Tibial nerve (tissue), 4 donors: ENCODE measurements around the gene SLCO1B1. TPM values are rescaled to one million over a fixed set of nuclear protein-coding genes. Genes with fewer than 3 reads are reported as not detected.
"Not testable (repeated sequence)": the region's sequence is repeated elsewhere in the genome, so short reads cannot be mapped to it uniquely, and the experiment has no call there.

Source experiments
- DNase-seq, 2 donors: peaks; one replicate each; pipeline ENCODE4 v3.0.0-alpha.2; 2019; ENCODE audit warnings: low spot score in 2 of 2
- H3K27ac ChIP-seq, 4 donors: fragments of 200-600 bp; sonication (generic) in 3 of 4; one replicate each; pipeline ENCODE4 v1.5.1; 2017 to 2019; ENCODE audit warnings: mild to moderate bottlenecking in 1 of 4
- H3K27me3 ChIP-seq, 2 donors: fragments of 200-600 bp; sonication (generic) in 1 of 2; one replicate each; pipeline versions ENCODE4 v1.5.1 to v1.6.0; 2017 to 2019
- H3K36me3 ChIP-seq, 3 donors: fragments of 200-600 bp; sonication (generic); one replicate each; pipeline ENCODE4 v1.5.1; 2018 to 2019
- H3K4me1 ChIP-seq, 4 donors: fragments of 200-600 bp; sonication (generic) in 3 of 4; one replicate each; pipeline ENCODE4 v1.5.1; 2017 to 2019
- H3K4me3 ChIP-seq, 4 donors: fragments of 200-600 bp; sonication (generic) in 3 of 4; one replicate each; pipeline ENCODE4 v1.5.1; 2017 to 2019; ENCODE audit warnings: mild to moderate bottlenecking in 1 of 4, moderate library complexity in 1 of 4
- H3K9me3 ChIP-seq, 4 donors: fragments of 200-600 bp; sonication (generic) in 3 of 4; one replicate each; pipeline ENCODE4 v1.5.1; 2017 to 2019
- EP300 ChIP-seq, 2 donors: sonication (generic); formaldehyde crosslinking; IDR thresholded peaks; one replicate each; pipeline ENCODE4 v1.6.1; 2017; ENCODE audit warnings: antibody characterized with exemption in 2 of 2, mild to moderate bottlenecking in 1 of 2
- POLR2A ChIP-seq, 2 donors: fragments of 450-650 bp; IDR thresholded peaks; one replicate each; pipeline ENCODE4 v1.6.1; 2017; ENCODE audit warnings: antibody characterized with exemption in 2 of 2, mild to moderate bottlenecking in 2 of 2, moderate library complexity in 2 of 2
- WGBS, 2 donors: methylation state at CpG; one replicate each; pipeline ENCODE4 v1.1.5; 2018; 5-methylcytosine and 5-hydroxymethylcytosine counted together
- total RNA-seq, 4 donors: library from RNA; depleted of rRNA; stranded (reverse); fragments of >200 nt; gene quantifications; one replicate each; pipeline ENCODE4 v1.1.0, GENCODE V29; 2016
- TF ChIP-seq, protein P1 (sequence below), 5 experiments: fragments of 200-600 bp in 3 of 5; fragments of 450-650 bp in 2 of 5; sonication (generic) in 3 of 5; IDR thresholded peaks; one replicate each; pipeline ENCODE4 v1.5.1; 2016 to 2019; ENCODE audit warnings: antibody characterized with exemption in 5 of 5, mild to moderate bottlenecking in 3 of 5, moderate library complexity in 2 of 5

The SLCO1B1 gene
- total RNA-seq, 4 donors from 2014 or later, result 0.78 TPM; not detected in 3

DNA sequence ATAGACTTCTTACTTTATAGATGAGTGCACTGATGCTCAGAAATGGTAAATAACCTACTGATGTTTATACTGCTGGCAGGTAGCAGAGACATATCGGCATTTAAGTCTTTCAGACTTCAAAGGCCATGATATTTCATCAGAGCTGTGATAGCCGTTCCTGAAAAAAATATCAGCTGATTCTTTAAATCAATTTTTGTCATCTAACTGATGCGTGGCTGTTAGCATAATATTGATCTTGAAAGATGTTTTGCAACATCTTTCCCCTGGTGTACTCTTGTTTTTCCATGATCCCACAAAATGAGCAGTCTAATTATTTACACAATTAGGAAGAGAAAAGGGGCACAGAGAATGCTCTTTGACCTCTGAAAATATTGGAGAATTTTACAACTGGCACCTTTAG is 1.6 kb upstream of the SLCO1B1 start:
- TF ChIP-seq EP300 (IDR thresholded peaks at IDR 0.05) (no peak), POLR2A (IDR thresholded peaks at IDR 0.05) (no peak)
- TF ChIP-seq, protein P1, sequence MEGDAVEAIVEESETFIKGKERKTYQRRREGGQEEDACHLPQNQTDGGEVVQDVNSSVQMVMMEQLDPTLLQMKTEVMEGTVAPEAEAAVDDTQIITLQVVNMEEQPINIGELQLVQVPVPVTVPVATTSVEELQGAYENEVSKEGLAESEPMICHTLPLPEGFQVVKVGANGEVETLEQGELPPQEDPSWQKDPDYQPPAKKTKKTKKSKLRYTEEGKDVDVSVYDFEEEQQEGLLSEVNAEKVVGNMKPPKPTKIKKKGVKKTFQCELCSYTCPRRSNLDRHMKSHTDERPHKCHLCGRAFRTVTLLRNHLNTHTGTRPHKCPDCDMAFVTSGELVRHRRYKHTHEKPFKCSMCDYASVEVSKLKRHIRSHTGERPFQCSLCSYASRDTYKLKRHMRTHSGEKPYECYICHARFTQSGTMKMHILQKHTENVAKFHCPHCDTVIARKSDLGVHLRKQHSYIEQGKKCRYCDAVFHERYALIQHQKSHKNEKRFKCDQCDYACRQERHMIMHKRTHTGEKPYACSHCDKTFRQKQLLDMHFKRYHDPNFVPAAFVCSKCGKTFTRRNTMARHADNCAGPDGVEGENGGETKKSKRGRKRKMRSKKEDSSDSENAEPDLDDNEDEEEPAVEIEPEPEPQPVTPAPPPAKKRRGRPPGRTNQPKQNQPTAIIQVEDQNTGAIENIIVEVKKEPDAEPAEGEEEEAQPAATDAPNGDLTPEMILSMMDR (IDR thresholded peaks at IDR 0.05), result no peak
- Histone ChIP-seq H3K27ac (no peak overlapping the region), H3K9me3 (no peaks in the 10 kb centered on the region), H3K4me3 (no peak overlapping the region), H3K4me1 (no peaks in the 10 kb centered on the region), H3K27me3 (no peaks in the 10 kb centered on the region), H3K36me3 (no peaks in the 10 kb centered on the region)
- no peak for DNase-seq
- WGBS, 2 donors, result 77 to 83% methylated on average over 3 of the region's 3 CpGs

DNA sequence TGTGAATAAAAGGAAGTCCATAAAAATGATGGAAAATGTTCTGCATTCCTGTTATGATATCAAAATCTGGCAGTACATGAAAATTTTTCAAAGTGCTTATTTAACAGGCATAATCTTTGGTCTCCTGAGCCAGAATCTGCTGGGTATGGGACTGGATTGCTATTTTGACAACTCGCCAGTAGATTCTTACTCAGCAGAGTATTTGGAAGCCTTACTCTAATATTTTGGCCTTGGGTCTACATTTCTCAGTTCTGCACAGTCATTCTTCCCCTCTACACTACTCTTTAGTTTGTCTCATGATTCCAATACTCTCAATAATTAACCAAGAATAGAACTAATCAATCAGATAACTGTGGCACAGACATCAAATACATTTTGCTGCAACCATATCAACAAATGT is 1.1 kb upstream of the SLCO1B1 start:
- H3K9me3 ChIP-seq, result no peaks in the 10 kb centered on the region
- 37 to 52% methylated on average over 1 of the region's 1 CpG for WGBS, 2 donors
- DNase-seq, result no peak
- H3K4me1 ChIP-seq, result no peaks in the 10 kb centered on the region
- H3K4me3 ChIP-seq, result no peak overlapping the region
- no peak overlapping the region for H3K27ac ChIP-seq
- H3K27me3 ChIP-seq, result no peaks in the 10 kb centered on the region
- no peak for TF ChIP-seq EP300 (IDR thresholded peaks at IDR 0.05)
- TF ChIP-seq POLR2A (IDR thresholded peaks at IDR 0.05), result no peak
- TF ChIP-seq, protein P1 (IDR thresholded peaks at IDR 0.05), result no peak
- H3K36me3 ChIP-seq, result no peaks in the 10 kb centered on the region

DNA sequence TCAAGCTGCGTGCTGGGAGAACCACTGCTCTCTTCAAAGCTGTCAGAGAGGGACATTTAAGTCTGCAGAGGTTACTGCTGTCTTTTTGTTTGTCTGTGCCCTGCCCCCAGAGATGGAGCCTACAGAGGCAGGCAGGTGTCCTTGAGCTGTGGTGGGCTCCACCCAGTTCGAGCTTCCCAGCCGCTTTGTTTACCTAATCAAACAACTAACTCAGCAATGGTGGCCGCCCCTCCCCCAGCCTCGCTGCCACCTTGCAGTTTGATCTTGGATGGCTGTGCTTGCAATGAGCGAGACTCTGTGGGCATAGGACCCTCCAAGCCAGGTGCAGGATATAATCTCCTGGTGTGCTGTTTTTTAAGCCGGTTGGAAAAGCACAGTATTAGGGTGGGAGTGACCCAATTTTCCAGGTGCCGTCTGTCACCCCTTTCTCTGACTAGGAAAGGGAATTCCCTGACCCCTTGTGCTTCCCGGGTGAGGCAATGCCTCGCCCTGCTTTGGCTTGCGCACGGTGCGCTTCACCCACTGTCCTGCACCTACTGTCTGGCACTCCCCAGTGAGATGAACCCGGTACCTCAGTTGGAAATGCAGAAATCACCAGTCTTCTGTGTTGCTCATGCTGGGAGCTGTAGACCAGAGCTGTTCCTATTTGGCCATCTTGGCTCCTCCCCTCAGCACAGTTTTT is 6.5 kb downstream of the SLCO1B1 start:
- WGBS, 2 donors, result 89 to 90% methylated on average over 13 of the region's 14 CpGs
- not testable (repeated sequence) for H3K27ac ChIP-seq, H3K9me3 ChIP-seq, H3K36me3 ChIP-seq, H3K4me3 ChIP-seq, H3K27me3 ChIP-seq, DNase-seq, H3K4me1 ChIP-seq

DNA sequence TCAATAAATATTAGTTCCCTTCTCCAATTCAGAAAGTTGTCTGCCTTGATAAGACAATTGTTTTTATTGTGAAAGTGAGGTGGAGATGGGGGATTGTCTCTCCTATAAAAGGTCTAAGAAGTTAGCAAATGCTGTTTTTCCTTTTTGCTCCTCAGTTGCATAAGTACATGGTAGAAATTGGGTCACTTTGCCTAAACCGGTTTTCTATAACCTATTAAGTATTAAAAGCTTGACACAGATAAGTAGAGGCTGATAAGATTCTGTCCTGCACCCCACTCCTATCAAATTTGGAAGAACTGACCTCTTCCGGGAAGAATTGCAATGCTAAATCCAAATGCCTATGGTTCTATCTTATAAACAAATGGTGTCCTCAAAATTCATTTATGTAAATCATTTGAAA is 7.0 kb downstream of the SLCO1B1 start:
- Histone ChIP-seq H3K27ac (no peak overlapping the region), H3K4me3 (no peak overlapping the region), H3K27me3 (no peaks in the 10 kb centered on the region), H3K9me3 (peaks cover 0 to 9% (median 0%) of the 10 kb centered on the region in 4 donors), H3K36me3 (no peaks in the 10 kb centered on the region), H3K4me1 (no peaks in the 10 kb centered on the region)
- TF ChIP-seq EP300 (IDR thresholded peaks at IDR 0.05), result no peak
- no peak for TF ChIP-seq POLR2A (IDR thresholded peaks at IDR 0.05)
- TF ChIP-seq, protein P1 (IDR thresholded peaks at IDR 0.05), result no peak
- no peak for DNase-seq
- 89 to 91% methylated on average over 2 of the region's 2 CpGs for WGBS, 2 donors

DNA sequence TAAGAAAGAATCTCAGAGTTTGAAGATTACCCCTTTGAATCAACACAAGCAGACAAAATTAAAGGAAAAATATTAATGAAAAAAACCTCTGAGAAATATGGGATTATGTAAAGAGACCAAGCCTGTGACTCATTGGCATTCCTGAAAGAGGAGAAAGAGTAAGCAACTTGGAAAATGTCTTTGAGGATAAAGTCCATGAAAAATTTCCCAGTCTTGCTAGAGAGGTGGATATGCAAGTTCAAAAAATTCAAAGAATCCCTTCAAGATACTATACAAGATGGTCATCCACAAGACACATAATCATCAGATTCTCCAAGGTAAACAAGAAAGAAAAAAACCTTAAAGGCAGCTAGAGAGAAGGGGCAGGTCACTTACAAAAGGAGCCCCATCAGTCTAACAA is 13.3 kb downstream of the SLCO1B1 start:
- Histone ChIP-seq H3K27me3 (no peaks in the 10 kb centered on the region), H3K9me3 (no peaks in the 10 kb centered on the region), H3K4me1 (no peaks in the 10 kb centered on the region), H3K27ac (no peak overlapping the region), H3K36me3 (no peaks in the 10 kb centered on the region), H3K4me3 (no peak overlapping the region)
- no peak for DNase-seq
- TF ChIP-seq POLR2A (IDR thresholded peaks at IDR 0.05) (no peak), EP300 (IDR thresholded peaks at IDR 0.05) (no peak)
- TF ChIP-seq, protein P1 (IDR thresholded peaks at IDR 0.05), result no peak

DNA sequence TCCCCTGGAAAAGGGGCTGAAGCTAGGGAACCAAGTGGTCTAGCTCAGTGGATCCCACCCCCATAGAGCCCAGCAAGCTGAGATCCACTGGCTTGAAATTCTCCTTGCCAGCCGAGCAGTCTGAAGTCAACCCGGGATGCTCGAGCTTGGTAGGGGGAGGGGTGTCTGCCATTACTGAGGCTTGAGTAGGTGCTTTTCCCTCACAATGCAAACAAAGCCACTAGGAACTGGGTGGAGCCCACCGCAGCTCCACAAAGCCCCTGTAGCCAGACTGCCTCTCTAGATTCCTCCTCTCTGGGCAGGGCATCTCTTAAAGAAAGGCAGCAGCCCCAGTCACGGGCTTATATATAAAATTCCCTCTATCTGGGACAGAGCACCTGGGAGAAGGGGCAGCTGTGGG is 18.9 kb downstream of the SLCO1B1 start:
- WGBS, 2 donors, result 76 to 82% methylated on average over 5 of the region's 5 CpGs
- DNase-seq, H3K27me3 ChIP-seq: not testable (repeated sequence)

More for the DNA sequence above, 18.9 kb downstream of the SLCO1B1 start:
- not testable (repeated sequence) for H3K4me1 ChIP-seq, H3K36me3 ChIP-seq, H3K27ac ChIP-seq, H3K4me3 ChIP-seq, H3K9me3 ChIP-seq
